Breast epithelium (tissue), 3 donors: Measurements from ENCODE around the gene P2RX2.

ENCODE experiments used
- POLR2A ChIP-seq: fragments of 450-650 bp; IDR thresholded peaks from one replicate; pipeline ENCODE4 v1.6.1; 2016; ENCODE audit warnings: antibody characterized with exemption, mild to moderate bottlenecking, moderate library complexity
- TF ChIP-seq, protein P1 (sequence below), 3 donors: fragments of 450-650 bp; IDR thresholded peaks; one replicate each; pipeline ENCODE4 v1.5.1; 2016 to 2017; ENCODE audit warnings: antibody characterized with exemption in 3 of 3, mild to moderate bottlenecking in 3 of 3, moderate library complexity in 3 of 3

DNA sequence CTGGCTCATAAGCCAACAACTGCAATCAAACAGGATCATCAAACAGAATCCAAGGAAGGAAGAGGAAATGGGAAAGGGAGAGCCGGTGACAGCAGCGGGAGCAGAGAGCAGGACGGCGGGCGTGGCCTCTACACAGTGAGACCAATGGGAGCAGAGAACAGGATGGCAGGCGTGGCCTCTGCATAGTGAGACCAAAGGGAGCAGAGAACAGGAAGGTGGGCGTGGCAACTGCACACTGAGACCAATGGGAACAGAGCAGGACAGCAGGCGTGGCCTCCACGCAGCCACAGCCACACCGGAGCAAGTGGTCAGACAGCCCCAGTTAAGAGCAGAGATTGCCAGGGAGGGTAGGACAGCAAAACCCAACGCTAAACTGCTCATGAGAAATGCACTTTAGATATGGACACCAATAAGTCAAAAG lies 24.6 kb upstream of the P2RX2 start:
- no peak for TF ChIP-seq POLR2A
- TF ChIP-seq, protein P1, sequence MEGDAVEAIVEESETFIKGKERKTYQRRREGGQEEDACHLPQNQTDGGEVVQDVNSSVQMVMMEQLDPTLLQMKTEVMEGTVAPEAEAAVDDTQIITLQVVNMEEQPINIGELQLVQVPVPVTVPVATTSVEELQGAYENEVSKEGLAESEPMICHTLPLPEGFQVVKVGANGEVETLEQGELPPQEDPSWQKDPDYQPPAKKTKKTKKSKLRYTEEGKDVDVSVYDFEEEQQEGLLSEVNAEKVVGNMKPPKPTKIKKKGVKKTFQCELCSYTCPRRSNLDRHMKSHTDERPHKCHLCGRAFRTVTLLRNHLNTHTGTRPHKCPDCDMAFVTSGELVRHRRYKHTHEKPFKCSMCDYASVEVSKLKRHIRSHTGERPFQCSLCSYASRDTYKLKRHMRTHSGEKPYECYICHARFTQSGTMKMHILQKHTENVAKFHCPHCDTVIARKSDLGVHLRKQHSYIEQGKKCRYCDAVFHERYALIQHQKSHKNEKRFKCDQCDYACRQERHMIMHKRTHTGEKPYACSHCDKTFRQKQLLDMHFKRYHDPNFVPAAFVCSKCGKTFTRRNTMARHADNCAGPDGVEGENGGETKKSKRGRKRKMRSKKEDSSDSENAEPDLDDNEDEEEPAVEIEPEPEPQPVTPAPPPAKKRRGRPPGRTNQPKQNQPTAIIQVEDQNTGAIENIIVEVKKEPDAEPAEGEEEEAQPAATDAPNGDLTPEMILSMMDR (IDR thresholded peaks at IDR 0.05) = no peak
